Measurements from ENCODE around the gene FAM163A.
"Not testable (repeated sequence)": the region's sequence is repeated elsewhere in the genome, so short reads cannot be mapped to it uniquely, and the experiment has no call there.

Gene FAM163A

DNA sequence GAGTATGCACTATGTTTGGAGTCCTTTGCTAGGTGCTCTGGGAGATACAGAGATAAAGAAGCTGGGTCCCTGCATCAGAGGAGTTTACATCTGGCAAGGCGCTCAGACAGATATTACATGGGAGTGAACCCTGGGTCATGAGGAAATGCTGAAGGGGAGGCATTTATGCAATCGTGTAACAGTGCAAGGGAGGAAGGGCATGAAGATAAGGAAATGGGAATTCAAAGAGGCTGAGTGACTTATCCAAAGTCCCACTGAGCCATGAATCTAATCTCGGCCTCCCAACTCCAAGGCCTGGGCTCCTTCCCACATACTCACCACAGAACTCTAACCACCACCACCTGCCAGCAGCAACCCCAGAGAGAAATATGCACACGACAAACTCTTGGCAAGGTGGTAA is 51.6 kb downstream of the FAM163A start:
- DNase-seq: no peak

DNA sequence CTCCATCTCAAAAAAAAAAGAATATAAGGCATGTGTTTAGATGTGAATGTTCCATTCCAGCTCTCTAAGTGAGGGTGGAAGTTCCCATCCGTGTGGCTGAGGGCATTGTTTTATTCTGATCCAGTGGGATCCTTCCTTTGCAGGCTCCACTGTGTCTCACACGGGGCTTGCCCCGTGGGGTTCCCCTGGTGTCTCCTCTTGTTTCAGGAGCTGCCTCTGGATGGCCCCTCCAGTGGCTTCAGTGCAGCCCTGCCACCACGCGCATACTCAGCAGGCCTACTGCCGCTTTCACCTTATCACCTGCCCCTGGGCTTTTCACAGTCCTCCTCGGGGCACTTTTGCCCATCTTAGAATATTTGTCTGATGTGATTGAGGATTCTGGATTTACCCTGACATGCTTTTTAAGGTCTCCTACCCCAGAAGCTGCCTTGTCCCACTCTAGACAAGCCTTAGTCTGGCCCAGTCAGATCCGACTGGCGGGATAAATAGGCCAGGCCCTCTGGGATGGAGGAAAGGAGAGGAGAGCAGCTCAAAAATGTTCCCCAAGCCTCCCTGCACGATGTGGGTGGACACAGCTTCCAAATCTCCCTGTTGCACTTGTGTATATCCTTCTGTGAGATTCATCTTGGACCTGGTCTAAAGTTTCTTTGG is 55.2 kb downstream of the FAM163A start:
- DNase-seq: no peak

DNA sequence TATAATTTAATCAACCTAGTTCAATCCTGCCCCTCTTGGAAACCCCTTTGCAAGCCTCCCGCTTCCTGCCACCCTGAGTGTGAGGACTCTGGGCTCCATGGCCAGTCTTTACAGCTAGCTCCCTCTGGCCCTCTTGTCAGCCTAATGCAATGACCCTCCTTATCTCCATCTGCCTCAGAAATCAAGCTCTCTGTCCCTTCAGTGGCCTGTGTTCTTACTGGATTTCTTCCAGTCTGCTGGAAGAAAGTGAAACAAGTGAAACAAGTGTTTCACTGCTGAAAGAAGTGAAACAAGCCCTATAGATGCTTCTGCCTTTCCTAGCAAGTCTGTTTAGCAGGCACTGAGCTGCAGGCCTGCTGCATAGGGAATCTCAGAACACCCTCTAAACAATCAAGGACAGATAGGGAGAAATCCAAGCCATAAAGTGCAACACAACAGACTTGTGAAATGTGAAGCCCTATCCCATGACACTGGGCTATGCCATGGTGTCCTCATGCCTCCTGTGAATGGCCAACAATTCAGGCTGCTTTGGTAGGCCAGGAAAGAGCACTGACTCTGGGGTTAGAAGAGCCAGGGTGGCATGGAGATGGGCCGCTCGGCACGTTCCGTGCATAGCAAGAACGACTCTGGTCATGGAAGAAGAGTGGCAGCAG is 55.9 kb downstream of the FAM163A start:
- DNase-seq: no peak

DNA sequence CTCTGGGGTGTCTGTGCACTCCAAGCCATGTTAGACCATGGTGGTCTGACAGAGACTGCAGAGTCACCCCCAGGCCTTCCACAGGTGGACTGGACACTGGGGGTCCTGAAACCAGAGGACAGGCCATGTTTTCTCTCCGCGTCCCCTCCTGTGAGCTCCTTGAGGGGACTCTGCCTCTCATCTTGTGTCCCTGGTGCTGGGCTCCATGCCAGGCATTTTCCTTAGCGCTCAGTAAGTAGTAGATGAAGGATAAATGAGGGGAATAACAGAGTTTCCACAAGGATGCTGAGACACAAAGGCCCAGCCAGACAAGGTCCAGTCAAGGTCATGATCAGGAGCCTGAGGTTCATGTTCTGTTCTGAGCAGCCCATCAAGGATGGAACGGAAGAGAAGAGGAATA is 57.4 kb downstream of the FAM163A start:
- no peak for DNase-seq

DNA sequence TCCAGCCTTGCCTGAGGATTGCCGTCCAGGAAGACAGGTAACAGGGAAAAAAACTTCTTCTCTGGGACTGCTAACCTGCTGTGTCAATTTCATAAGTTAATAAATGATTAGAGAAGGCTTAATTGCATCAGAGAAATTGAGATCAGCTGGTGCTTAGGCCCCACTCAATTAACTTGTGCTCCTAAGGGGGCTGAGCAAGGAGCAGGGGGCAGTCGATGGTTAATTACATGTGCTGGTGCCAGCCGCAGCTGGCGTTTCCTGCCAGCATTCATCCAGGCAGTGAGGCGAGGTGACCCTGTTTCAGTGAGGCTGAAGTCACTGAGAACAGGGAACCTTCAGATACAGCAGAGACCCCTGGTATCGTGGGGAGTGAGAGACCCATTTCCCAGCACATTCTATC is 60.0 kb downstream of the FAM163A start:
- no peak for DNase-seq

DNA sequence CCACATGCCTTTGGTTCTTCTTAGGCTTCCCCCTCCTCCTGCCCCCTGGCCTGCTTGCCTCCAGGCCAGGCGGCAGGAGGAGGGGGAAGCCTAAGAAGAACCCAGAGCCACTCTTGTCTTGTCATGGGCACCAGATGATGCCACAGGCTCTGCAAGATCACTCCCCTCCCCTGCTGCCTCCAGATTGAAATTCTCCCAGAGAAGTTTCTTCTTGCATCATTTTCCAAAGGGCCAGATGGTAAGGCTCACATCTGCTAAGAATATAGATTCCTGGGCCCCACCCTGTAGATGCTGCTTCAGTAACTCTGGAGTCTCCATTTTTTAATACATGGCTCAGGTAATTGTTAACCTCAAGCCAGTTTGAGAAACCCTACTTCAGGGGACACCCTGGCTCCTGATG is 60.8 kb downstream of the FAM163A start:
- DNase-seq: no peak

DNA sequence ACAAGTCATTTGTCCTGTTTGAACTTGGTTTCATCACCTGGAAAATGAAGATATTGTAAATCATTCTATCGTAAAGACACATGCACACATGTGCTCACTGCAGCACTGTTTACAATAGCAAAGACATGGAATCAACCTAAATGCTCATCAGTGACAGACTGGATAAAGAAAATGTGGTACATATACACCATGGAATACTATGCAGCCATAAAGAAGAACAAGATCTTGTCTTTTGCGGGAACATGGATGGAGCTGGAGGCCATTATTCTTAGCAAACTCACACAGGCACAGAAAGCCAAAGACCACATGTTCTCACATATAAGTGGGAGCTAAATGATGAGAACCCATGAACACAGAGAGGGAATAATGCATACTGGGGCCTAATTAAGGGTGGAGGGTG is 61.3 kb downstream of the FAM163A start:
- not testable (repeated sequence) for DNase-seq

DNA sequence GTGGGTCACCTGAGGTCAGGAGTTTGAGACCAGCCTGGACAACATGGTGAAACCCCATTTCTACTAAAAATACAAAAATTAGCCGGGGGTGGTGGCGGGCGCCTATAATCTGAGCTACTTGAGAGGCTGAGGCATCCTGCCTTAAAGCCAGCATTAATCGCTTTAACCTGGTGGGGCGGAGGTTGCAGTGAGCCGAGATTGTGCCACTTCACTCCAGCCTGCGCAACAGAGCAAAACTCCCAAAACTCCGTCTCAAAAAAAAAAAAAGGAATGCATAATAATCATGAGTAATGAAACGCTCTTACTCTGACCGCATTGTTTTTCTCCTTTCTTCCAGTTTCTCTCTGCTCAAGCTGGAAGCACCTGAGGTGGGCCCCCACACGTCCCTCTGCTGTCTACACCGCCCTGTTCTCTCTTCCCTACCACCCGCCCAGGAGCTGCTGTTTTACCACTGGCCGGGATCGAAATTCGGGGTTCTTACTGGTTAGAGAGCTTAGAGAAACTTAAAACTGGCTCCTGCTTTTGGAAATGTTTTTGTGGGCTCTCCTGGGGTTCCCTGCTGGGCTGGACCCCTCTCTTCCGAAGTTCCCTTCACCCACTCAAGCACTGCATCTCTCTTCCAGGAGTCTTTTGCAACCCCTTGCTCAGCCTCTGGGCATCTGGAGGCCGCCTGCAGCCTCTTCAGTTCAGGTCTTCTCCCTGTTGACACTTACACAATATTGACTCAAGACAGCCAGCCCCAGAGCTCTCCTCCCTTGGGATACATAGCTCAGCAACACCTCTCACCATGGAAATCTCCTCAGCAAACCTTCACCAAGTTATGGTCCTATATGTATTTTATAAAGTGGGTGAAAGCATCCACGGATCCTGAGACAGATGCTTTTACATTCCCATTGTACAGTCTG is 62.5 kb downstream of the FAM163A start:
- no peak for DNase-seq

DNA sequence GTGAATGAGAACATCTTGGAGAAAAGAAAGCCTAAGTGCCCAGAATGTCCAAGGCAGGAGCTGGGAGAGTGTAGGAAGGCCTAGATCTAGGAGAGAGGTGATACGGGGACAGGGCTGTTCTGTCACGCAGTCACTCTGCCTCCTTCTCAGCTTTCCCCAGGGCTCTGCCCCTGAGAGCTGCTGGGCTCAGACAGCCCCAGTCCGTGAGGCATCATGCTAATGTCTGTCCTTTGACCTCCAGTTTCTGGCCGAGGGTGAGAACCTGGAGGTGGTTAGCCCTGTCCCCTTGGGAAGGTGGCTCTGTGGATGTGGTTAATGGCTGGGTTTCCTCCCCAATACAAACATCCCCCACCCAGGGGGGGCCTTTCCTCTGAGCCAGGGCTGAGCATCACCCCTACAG is 63.2 kb downstream of the FAM163A start:
- no peak for DNase-seq

DNA sequence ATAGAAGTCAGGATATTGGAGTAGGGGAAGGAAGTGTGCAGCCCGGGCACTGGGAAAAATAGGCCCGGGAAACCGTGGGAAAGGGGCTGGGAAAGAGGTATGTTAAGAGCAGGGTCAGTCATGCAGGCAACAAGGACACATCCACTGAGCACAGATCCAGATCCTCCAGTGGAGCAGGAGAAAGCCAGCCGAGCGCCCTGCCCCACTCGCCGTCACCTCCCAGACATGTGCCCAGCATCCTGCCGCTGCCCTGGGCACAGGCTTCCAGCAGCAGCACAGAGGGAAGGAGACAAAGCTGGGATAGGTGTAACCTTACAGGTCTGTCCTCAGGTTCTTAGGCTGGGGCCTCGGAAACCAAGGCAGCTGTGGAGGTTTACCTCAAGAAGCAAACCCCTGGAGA is 64.2 kb downstream of the FAM163A start:
- DNase-seq: no peak

DNA sequence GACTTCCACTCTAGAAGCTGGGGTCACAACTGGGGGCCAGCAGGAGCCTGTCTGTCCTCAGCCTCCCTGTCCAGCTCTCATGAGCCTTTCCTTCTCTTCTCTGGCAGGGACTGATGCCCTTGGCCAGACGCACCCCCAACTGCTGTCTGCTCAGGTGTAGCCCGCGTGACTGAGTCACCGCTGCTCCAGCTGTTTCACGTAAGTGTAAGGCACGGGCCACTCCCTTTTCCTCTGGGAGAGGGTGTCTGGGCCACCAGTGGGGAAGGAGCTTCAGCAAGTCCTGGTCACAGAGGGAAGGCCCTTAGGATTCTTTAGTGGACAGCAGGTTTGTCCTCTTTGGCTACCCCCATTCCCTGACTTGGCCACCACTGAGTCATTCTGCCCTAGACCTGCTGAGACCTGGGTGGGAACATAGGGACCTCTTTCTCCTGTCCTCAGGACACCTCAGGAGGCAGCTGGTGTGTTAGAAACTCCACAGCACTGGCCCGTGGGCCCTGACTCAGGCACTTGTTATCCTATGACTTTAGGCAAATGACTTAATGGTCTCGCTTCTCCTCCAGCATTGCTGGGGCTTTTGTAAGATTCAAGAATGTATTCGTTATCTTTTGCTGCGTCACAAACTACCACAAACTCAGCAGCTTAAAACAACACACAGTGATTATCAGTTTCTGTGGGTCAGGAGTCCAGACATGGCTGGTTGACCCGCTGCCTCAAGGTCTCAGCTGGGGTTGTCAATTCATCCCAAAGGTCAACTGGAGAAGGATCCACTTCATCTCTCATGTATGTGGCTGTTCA is 64.8 kb downstream of the FAM163A start:
- DNase-seq: no peak

DNA sequence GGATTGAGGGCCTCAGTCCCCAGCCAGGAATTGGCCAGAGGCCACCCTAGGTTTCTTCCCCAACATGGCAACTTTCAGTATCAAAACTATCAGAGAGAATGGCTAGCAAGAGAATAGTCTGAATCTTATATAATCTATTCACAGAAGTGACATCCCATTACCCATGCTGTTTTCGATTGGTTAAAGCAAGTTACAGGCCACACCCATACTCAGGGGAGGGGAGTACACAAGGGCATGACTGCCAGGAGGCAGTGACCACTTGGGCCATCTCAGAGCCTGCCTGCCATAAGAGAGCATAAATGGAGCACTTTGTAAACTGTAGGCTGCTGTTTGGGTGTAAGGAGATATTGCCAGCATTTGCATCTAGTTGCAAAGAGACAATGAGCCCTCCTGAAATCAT is 65.4 kb downstream of the FAM163A start:
- DNase-seq: no peak

DNA sequence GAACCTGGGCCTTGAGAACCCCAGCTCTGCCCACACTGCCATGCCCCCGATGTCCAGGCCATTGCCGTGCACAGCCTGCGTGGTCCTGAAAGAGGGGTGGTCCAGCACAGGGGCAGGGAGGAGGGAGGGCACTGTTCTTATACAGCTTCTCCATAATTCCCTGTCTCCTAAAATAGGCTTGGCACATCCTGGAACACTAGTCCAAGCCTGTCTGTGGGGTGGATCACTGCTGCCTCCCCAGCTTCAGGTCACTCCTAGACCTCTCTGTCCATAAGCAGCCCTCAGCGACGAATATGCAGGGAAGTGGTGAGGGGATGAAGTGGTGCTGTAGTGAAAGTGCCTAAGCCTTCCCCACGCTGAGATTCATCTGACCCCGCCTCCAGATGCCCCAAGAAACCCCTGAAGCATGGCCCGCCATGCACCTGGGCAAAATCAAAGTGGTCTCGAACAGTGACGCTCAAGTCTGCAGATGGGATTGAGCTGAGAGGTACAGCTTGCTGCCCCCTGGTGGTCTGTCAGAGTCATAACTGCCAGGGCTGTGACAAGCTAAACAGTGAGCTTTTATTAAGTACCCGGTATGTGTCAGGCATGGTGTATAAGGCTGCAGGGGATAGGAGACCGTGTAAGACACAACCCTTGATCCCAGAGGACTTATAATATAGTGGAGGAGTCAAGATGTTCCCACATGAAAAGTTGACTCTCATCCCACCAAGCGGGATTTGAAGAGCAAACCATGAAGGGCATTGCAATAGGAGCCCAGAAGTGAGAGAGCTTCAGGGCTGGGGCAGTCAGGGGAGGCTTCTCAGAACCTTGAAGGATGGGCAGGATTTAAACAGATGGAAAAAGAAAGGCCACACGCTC is 66.6 kb downstream of the FAM163A start:
- peak; percentile 53 to 65 for DNase-seq

DNA sequence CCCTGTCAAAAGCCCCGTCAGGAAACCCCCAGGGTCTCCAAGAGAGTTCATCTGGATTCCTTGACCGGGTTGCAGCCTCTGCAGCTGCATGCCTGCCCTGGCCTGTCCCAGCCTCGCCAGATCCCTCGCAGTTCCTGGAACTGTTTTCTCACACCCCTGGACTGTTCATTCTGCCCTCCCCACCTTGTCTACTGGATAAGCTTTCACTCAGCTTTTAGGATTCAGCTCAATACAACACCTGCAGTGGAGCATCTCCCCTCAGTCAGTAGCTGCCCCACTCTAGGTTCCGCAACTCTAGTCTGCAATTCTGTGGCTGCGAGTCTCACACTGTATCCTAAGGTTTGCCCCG is 67.2 kb downstream of the FAM163A start:
- no peak for DNase-seq

DNA sequence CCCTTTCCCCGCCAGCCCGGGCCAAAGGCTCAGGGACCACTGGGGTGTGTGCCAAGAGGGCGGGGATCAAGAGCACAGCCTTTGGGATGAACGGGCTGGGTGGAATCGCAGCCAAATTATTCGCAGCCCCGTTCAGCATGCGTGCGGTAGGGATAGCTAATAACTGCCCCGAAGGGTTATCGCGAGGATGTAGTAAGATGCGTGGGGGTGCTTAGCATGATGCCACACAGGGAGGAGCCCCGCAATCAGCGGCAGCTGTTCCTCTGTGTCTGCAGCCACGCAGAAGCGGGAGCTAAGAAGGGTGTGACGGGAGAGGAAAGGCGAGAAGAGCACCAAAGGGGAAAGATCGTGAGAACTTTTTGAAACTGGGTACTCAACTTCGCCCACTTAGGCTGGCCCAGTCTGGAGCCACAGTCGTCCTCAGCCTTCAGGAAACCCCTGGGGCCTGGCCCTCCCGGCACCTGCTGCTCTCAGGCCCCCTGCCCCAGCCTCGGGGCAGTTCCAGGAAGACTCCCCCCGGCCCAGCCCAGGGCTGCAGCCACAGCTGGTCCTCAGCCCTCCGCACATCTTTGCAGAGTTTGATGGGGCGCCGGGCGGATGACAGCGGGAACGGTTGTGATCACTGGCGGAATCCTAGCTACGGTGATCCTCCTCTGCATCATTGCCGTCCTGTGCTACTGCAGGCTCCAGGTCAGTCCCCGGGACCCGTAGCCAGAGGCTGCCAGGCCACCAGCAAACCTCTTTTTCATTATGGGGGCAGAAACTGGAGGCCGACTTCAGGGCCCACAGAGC is 69.6 kb downstream of the FAM163A start:
- DNase-seq: no peak

DNA sequence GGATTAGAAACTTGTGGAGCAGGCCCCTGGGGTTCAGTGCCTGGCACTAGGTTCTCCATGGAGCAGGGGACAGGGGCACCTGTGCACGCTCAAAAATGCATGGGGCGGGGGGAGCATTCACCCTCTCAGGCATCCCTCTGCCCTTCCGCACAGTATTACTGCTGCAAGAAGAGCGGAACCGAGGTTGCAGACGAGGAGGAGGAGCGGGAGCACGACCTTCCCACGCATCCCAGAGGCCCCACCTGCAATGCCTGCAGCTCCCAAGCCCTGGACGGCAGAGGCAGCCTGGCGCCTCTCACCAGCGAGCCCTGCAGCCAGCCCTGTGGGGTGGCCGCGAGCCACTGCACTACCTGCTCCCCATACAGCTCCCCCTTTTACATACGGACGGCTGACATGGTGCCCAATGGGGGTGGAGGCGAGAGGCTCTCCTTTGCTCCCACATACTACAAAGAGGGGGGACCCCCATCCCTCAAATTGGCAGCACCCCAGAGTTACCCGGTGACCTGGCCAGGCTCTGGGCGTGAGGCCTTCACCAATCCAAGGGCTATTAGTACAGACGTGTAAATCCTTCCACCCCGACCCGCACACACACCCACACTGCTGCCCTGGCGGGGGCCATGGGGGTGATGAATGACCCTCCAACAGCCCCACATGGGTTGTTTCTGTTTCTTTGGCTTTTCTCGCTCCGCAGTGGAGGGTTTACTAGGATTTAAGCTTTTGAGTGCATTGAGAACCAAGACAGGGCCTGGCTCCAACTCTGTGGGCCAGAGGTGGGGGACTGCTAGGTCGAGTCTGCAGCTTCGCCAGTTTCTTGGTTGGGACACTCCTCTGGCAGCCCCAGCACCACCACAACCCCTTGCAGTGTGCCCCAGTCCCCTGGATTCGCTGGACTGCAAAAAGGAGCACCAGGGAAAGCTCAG is 70.8 kb downstream of the FAM163A start:
- DNase-seq: no peak

DNA sequence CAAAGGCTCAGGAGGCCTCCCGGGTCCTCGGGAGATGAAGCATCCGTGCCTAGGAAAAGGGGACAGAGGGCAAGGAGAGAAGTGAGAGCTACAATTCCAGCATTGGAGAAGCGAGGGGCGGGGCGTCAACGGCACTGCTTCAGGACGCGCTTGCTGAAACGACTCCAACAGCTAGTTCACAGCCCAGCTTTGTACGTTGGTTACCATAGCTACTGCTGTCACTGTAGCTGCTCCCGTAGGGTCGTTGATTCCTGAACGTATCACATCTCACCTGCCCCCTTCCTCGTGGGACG is 71.4 kb downstream of the FAM163A start:
- no peak for DNase-seq

DNA sequence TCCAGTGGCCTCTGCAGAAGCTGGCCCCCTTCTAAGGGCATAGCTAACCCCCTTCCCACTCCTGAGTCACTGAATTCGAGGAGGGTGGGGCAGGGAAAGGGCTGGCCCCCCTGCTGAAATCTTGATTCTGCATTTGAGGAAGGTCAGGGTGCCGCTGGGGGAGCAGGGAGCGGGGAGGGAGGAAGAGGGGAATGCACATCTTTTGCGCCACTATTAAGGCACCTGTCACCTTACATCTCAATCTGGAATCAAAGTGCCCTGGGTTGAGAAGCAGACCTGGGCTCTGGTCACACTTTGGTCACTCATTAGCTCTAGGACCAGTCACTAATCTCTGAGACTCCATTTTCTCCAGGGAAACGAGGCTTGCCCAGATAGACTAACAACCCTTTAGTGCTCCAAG is 72.5 kb downstream of the FAM163A start:
- no peak for DNase-seq

DNA sequence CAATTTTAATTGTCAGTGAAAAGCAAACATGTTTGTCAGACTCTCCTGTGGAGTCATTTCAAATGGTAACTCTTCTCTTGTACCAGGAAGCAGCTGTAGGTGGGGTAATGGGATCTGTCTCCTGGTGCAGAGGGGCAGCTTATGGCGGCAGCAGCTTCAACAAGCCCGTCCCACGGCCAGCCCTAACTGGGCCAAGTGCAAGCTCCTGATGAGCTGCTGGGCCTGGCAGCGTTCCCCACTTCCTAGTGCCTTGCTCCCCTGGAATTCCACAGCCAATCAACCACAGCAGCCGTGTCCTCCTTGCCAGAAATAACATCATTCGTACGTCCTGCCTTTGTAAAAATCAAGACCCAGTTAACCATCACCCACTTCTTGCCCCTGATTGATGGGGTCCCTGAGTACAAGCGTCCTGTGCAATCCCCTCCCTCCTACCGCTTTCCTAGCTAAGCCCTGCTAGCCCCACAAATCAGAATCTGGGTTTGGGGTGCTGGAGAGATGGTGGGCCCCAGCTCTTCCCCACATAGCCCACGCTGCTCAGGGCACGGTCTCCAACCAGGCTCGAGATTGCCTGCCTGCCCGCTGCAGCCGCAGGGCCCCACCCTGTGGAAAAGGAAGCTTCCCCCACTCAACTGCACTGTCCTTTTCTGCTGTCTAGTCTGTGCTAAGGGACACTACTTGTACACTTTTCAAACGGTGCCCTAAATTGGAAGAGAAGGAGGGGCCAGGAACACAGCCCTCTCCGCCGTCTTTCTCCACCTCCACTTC is 73.3 kb downstream of the FAM163A start:
- DNase-seq: no peak

DNA sequence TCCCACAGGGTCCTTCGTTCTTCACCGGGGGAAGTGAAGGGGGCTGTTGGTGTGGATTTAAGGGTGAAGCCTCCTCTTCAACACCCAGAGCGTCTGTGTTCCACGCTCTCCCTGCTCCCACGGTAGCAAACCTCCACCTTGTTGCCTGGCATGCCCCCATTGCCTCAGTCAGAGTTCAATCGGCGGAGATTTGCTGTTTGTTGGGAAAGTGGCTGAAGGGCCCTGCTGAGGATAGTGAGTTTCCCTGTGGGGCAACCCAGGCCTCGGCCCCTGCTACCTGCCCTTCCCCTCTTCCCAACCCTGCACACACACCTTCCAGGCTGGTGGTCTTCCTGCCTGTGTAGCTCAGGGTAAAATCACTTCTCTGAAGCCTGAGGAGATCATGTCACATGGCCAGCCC is 74.0 kb downstream of the FAM163A start:
- DNase-seq: no peak
